Stimulated activated CD8-positive, alpha-beta memory T cell treated with anti-CD3 and anti-CD28 coated beads, Interleukin-7, amount 100 ng/mL, for 4 hours (primary cell): ENCODE results near the gene SLC9A1.
"Not testable (repeated sequence)": the region's sequence is repeated elsewhere in the genome, so short reads cannot be mapped to it uniquely, and the experiment has no call there.

Source experiments
- DNase-seq, 2 donors: peaks; one replicate each; pipeline ENCODE4 v3.0.0-alpha.2; 2020; ENCODE audit warnings: low read depth in 2 of 2

The SLC9A1 gene

DNA sequence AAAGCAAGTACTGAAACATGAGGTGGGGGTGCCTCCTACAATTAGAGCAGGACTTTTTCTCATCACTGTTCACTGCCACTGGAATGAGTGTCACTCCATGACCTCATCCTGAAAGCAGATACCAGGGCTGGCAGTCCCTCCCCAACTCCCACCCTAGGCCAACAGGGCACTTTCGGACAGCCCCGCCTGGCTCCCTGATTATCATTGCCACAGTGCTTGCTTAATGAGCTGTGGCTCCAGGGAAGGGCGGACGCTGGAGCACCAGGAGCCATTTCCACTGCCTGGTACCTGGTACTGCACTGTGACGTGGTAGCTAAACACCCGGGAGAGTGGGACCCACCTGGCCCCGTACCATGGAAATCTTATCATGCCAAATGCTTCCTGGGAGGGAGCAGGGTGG lies 22.3 kb downstream of the SLC9A1 start:
- no peak for DNase-seq

DNA sequence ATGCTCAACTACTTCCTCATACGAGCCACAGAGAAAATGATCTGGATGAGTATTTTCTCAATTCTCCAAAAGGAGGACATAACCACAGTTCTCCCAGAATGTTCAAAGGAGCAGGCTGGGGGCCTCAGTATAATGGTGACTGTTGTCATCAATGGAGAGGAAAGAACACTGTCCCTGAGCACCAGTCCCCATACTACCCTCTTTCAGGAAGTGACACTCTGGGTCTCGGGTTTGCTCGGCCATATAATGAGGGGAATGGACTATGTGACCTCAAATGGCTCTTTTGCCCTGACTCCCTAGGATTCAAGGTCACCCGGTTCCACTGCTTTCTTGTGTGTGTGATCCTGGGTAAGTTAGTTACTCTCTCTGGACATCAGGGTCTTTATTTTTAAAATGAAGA lies 22.8 kb downstream of the SLC9A1 start:
- no peak for DNase-seq

DNA sequence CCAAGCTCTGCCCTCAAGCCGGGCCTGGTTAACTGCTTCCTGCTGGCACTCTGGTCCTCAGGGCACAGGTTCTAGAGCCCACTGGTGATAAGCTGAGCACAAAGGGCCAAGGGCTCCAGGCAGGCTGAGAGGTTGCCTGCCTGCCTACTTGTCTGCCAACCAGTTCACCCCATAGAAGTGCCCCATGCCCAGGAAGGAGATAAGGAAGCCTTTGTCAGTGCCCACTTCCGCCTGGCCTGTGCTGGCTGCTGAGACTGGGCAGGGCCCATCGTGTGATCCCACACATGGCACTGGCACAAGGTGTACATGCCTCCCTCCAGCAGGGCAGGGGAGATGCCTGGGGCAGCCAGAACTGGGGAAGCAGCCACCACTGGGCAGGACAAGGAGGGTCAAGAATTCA lies 24.1 kb downstream of the SLC9A1 start:
- no peak for DNase-seq

DNA sequence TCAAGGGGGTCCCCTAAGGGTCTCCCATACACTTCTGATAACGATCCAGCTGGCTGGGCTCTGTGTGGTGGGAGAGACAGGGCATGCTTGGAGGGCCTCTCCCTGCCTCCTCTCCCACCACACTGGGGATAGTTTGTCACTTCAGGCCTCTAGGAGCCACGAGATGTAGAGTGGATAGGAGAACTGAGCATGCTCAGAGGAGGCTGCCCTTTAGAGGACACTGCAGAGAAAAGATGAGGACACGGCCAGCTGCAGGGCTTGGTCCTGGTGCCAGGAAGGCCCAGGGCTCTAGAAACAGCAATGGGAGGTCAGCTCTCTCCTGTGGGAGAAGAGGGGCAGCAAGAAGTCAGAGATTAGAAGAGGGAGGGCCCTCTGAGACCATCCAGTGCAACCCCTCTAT lies 25.7 kb downstream of the SLC9A1 start:
- DNase-seq = no peak

DNA sequence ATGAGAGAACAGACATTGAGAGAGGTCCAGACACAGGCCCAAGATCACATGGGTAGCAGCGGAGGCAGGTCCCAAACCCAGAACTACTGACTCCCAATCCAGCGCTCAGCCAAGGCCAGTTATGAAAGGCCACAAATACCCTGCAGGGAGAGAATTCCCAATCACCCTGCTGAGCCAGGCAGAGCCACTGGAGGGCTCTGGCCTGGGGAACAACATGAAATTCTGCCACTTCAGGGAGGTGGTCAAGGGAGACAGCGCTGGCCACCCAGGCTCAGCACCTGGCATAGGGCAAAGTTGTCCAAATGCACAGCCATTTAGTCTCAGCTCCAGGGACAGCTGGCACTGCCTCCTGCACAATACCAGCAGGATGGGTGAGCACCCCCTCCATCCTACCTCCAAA lies 27.5 kb downstream of the SLC9A1 start:
- DNase-seq = no peak

DNA sequence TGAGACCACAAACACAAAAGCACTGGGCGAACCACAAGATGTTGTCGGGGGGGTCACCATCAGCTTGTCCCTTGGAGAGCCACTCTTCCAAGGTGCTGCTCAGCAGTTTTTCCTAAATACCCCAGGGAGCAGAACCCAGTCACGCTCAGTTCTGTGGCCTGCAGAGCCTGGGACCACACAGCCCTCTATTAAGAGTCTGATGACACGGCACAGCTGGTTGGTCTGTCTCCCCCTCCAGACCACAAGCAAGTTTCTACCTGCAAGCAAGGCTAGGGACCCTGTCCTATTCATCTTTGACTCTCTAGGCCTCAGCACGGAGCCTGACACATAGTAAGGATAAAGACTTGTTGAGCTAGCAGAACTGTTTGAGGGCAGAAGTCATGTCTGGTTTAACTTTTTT lies 28.5 kb downstream of the SLC9A1 start:
- DNase-seq = no peak

DNA sequence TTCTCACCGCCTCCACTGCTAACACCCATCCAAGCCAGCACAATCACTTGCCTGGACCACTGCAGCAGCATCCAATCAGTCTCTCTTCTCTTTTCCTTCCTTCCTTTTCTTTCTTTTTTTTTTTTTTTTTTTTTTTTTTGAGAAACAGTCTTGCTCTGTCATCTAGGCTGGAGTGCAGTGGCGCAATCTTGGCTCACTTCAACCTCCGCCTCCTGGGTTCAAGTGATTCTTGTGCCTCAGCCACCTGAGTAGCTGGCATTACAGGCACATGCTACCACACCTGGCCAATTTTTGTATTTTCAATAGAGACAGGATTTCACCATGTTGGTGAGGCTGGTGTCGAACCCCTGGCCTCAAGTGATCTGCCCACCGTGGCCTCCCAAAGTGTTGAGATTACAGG lies 29.8 kb downstream of the SLC9A1 start:
- not testable (repeated sequence) for DNase-seq

DNA sequence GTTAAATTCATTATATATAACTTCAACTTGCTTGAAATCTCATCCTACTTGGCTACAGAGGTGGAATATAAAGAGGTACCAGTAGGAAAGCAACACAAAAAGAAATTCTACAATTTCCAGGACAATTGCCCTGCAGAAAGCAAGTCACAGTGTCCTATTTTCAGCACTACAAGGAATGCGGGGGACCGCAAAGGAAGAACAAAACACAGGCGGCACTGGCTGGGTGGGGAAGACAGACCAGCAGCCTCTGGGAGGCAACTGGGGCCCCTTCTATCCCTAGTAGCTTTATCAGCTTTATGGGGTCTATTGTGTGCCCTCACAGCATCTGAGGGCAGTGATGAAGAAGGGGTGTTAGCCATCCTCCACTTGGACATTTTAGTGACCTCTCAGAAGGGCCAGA lies 30.5 kb downstream of the SLC9A1 start:
- no peak for DNase-seq

DNA sequence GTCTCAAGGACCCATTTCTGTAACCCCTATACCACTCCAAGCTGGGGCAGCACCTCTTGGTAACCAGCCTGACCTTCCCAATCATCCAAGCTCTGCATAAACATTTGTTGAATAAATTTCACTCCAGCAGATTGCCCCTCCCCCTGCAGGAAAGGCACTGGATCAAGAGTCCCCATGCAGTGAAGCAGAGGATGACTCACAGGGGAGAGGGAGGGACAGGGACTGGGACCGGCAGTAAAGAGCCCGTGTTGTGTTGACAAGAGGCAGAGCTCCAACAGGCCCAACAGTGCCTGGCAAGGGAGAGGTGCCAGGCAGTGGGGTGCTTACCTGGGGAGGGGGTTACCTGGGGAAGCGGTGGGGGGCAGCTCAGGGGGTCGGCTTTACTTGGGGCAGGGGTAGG lies 32.3 kb downstream of the SLC9A1 start:
- DNase-seq = no peak

DNA sequence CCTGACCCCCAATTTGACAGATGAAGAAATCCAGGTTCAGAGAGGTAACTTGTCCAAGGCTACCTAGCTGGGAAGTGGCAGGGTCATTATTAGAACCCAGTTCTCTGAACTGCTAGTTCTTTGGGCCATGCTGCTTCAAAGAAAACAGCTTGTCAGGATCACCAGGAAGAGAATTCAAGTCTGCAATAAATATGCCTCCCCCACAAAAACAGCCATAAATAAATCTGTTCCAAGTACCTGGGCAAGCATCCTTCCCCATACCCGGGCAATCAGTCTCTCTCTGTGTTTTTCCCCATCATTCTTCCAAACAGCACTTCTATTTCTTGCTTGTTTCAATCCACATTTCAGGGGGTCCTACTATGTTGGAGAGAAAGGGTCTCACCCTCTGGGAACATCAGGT lies 34.1 kb downstream of the SLC9A1 start:
- no peak for DNase-seq

DNA sequence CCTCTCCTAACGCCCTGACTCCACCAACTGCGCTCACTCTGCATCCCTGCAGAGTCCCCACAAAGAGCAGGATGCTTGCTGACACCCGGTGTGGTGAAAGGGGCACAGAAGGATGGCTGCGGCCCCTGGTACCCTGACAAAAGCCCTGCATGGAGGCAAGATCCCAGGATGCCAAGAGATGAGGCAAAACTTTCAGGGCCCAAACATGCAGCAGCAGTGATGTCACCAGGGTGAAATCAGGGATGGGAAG lies 36.6 kb downstream of the SLC9A1 start:
- DNase-seq = no peak

DNA sequence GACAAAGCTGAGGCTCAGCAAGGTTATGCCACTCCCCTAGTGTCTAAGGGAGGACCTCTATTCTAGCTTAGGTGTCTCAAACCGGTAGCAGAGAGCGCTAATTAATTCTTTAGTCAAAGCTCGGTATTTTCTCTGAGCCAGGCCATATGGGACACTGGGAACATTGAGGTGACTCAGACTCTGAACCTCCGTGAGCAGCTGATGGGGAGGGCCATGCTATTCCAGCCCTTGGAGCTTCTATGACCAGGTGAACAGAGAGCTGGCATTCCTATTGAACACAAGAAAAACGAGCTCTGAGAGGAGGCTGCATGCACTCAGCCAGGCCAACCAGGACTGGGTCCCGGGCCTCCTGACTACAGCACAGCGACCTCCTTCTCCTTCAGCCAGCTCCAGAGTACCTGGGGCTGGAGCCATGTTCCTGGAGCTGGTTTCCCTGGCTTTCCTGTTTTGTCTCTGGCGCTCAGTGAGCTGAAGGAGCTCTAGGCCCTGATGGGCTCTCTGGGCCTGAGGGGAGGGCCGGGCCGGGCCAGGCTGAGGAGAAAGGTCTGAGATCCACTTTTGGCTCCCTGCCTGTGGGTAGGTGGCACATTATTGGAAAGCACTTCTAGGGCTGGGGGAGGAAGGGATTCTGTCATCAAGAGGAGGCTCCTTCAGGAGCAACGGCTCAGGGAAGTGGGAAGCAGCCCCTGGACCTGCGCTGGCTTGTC lies 37.0 kb downstream of the SLC9A1 start:
- DNase-seq = no peak

DNA sequence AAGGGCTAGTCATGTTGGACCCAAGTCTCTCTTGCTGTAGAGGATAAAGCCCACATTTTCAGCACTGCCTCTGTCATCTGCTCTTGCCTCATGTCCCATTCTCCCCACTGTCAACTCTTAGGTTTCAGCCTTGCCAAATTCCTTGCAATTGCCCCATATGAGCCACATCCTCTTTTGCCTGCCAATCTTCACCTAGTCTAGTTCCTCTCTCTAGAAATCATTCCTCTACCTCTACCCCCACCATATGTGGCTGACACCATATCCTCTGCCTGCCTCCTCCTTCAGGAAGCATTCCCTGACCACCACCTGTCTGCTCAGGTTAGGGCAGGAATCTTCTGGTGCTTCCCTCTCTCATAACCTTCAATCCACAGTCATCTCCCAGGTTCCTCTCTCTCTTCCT lies 38.2 kb downstream of the SLC9A1 start:
- DNase-seq = no peak

DNA sequence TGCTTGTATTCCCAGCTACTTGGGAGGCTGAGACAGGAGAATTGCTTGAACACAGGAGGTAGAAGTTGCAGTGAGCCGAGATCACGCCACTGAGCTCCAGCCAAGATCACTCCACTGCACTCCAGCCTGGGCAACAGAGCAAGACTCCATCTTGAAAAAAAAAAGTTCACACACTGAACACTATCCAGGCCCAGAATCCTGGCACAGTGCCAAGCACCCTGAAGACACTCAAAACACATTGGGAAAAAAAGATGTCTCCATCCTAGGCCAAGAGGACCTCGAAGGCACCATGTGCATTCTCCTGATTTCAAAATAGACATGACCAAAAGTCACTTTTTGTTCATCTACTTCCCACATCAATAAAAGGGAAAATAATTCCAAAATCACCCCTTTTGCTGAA lies 38.7 kb downstream of the SLC9A1 start:
- DNase-seq = no peak

DNA sequence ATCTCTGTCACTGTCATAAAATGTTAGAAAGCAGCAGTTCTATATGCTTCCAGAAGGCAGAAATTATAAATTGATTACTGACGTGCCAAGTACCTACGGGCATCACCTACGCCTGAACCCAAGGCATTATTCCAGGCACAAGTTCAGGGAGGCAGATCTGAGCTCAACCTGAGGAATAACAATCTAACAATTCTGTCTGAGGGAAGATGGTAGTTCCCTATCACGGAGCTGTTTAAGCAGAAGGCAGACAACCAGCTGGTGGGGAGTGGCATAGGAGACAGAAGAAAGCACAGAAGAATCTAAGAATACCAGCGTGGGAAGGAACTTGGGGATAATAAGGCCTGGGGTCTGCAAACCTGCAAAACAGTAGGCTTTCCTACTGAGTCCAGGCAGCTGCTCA lies 40.4 kb downstream of the SLC9A1 start:
- DNase-seq = no peak

DNA sequence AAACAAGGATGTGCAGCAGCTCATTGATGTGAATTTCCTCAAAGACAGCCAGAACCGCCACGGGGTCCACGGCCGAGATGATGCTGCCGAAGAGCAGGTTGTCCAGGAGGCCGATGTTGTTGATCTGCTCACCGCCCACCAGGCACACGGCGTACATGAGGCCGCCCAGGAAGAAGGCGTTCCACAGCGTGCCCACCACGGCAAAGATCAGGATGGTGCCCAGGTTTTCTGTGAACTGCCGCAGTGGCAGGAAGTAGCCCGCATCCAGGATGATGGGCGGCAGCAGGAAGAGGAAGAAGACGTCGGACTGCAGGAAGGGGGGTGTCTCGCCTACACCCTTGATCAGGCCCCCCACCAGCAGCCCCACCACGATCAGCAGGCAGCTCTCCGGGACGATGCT lies 41.1 kb downstream of the SLC9A1 start:
- DNase-seq = no peak

DNA sequence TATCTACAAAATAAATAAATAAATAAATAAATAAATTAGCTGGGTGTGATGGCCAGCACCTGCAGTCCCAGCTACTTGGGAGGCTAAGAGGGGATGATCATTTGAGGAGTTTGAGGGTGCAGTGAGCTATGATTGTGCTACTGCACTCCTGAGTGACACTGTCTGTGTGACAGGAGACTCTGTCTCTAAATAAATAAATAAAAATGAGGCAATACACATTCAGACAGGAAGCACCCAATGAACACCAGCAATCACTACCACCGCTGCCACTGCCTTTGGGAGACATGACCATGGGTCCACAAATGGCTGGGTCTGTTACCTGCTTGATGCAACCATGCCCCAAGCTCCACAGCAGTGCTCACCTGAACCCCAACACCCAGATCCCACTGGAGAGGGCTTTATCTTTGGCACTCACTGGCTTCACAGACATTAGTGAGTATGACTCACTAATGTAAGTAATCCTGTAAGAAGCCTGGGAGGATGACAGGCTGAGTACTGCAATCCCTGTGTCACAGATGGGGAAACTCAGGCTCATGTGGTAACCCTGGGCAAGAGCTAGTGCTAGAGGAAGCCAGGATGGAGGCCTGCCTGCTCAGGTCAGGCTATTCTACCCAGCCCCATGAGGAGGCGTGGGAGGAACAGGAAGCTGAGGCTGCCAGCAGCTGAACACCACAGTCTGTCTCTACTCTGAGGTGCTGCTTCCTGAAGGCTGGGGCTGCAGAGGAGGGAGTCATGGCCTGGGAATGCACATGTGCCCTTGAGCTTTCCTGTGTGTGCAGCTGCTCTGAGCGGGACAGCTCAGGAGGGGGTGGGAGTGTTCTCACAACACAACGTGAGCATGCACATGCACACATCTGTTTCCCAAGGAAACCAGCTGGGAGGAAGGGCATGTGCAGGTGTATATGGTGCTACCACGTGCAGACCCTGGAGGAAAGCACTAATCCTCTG lies 43.0 kb downstream of the SLC9A1 start:
- peak; percentile 43 to 62 for DNase-seq

DNA sequence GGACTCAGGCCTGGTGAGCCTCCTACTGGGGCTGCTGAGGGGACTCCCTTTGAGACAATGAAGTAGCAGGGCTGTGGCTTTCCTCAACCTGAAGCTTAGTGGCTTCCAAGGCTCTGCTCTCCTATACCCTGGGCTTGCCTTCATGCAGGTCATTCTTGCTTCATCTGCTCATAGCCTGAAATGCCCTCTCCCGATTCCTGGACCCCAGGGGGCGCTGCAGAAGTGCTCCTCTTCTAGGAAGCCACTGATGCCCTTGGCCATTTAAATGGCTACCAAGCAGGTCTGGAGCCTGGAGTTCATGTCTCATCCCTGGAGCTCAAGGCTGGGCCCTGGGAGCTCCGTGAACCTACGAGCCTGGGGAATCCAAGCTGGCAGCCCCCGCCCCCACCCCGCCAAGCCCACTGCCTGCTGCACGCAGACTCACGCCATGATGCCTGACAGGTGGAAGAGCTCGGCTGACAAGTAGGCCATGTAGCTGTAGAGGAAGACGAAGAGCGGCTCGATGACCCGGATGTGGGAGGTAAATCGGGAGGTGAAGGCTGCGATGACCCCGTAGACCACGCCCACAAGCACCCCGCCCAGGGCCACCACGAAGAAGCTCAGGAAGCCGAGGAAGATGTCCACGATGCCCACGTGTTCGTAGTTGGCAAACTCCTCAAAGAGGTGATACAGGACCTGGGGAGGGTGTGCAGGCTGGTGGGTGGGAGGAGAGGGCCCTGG lies 45.7 kb downstream of the SLC9A1 start:
- no peak for DNase-seq

DNA sequence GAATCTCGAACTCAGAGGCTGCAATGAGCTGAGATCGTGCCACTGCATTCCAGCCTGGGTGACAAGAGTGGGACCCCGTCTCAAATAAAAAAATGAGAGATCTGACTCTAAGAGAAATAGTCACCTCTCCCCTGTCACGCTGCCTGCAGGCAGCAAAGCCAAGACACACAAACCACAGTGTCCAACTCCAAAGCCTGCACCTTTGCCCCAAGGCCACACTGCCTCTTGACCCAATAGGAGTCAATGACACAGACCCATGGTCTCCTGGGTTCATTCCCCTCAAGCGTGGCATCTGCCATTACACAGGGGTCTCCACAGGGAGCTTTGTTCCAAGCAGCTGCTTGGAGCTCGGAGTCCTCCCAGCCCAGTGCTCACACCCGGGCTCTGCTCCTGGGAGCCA lies 46.3 kb downstream of the SLC9A1 start:
- no peak for DNase-seq

DNA sequence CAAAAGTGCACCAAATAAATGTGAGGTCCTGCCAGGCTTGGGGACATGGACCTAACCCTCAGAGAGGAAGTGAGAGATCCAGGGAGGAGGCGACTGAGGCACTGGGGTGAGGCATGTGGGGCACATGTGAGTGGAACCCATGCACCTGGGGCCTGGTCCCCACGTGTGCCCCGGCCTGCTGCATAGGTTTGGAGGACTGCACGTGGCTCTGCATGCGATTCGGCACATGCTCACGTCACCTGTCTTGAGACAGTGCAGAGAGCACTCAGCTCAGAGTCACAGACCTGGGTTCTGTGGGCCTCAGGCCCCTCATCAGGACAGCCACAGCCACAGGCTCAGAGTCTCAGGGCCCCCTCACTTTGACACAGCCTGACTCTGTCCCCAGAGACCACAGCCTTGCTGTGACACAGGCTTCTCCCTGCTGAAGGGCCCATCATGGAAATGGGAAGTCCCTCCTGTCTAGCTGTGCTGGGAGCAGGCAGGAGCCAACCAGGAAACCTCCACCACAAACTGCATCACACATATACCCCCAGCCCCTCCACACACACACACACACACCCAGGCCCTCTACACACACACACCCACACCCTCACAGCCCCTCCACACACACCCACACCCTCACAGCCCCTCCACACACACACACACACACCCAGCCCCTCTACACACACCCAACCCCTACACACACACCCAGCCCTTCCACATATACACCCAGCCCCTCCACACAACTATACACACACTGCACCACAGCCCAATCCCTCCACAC lies 48.2 kb downstream of the SLC9A1 start:
- DNase-seq = no peak

DNA sequence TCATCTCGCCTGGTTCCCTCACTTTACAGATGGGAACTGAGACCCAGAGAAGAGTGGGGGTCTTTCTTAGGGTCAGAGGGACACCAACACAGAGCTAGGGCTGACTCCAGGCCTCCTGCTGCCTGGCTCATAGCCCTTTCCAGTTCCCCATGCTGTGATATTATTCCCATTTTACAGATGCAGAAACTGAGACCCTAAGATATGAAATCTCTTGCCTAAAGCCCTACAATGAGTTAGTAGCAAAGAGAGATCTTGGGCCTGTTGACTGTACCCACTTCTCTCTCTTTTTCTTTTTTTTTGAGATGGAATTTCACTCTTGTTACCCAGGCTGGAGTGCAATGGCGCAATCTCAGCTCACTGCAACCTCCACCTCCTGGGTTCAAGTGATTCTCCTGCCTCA lies 49.9 kb downstream of the SLC9A1 start:
- no peak for DNase-seq

DNA sequence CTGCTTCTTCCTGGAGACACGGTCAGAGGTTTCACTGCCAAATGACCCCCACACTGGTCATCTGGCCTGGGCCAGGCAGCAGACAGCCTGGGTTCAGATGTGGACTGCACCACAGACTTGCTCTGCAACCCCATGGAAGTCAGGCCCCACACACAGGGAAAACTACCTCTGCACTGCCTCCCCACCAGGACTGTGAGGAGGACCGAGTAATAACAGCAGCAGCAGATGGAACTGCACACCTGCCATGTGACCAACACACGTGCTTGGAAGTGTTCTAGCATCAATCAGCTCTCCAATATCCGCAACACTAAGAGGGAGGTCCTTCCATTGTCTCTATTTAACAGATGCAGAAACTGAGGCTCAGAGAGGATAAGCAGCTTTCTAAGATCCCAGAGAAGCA lies 51.4 kb downstream of the SLC9A1 start:
- no peak for DNase-seq
